ENCODE measurements around the gene RNF114.

- TF ChIP-seq EZH2 (IDR thresholded peaks at IDR 0.05; ENCODE audit: borderline replicate concordance): no peak
- no peak for TF ChIP-seq CTCF (IDR thresholded peaks at IDR 0.05; ENCODE audit: poor library complexity)
Measured at GRCh38 chr20:49995586-49995985, 59.4 kb downstream of the RNF114 start.
